Lower leg skin (tissue), 4 donors: ENCODE data around the gene LHFPL4. TPM values are rescaled to one million over a fixed set of nuclear protein-coding genes. Genes with fewer than 3 reads are reported as not detected.

Experiments used
- DNase-seq, 2 donors: peaks; one replicate each; pipeline ENCODE4 v3.0.0-alpha.2; 2019; ENCODE audit warnings: low spot score in 2 of 2
- H3K4me3 ChIP-seq: fragments of 200-600 bp; sonication (generic); 2 replicates; pipeline ENCODE4 v1.5.1; 2017; ENCODE audit warnings: mild to moderate bottlenecking, low read depth; ENCODE audit not compliant: poor library complexity, severe bottlenecking
- CTCF ChIP-seq, 3 donors: fragments of 450-650 bp; IDR thresholded peaks; one replicate each; pipeline ENCODE4 v1.5.1; 2016; ENCODE audit warnings: antibody characterized with exemption in 3 of 3, mild to moderate bottlenecking in 3 of 3, moderate library complexity in 2 of 3
- POLR2A ChIP-seq, 2 donors: fragments of 450-650 bp; IDR thresholded peaks; one replicate each; pipeline ENCODE4 v1.6.1; 2016 to 2017; ENCODE audit warnings: antibody characterized with exemption in 2 of 2, mild to moderate bottlenecking in 1 of 2, moderate library complexity in 1 of 2
- WGBS, 2 donors: methylation state at CpG; one replicate each; pipeline ENCODE4 v1.1.5; 2018; 5-methylcytosine and 5-hydroxymethylcytosine counted together
- intact Hi-C: fragments of 100-400 bp; cut with DNase I; formaldehyde crosslinking; loops from one replicate; pipeline ENCODE4 v1.15.0; 2023; ENCODE audit warnings: low total_unique reads
- total RNA-seq, 4 donors: library from RNA; depleted of rRNA; stranded (reverse); fragments of >200 nt; gene quantifications; one replicate each; pipeline ENCODE4 v1.1.0, GENCODE V29; 2016

The LHFPL4 gene
- total RNA-seq, 4 donors from 2014 or later, result 0.05 to 0.16 TPM; not detected in 2

- no peak for TF ChIP-seq CTCF (IDR thresholded peaks at IDR 0.05)
- TF ChIP-seq POLR2A (IDR thresholded peaks at IDR 0.05), result no peak
- no peak for DNase-seq
- intact Hi-C loops, result no loop called here
- WGBS, 2 donors, result 90 to 95% methylated on average over 1 of the region's 1 CpG
- H3K4me3 ChIP-seq, result no peak overlapping the region
These were observed 73.4 kb downstream of the LHFPL4 start for GRCh38 chr3:9480265-9480664.

- TF ChIP-seq POLR2A (IDR thresholded peaks at IDR 0.05) (no peak), CTCF (IDR thresholded peaks at IDR 0.05) (no peak)
- WGBS, 2 donors, result 96% methylated on average over 5 of the region's 5 CpGs
- no peak for DNase-seq
- no peak overlapping the region for H3K4me3 ChIP-seq
- intact Hi-C loops, result no loop called here
These were observed 76.7 kb downstream of the LHFPL4 start for GRCh38 chr3:9476935-9477334.

- DNase-seq, result no peak
- no peak overlapping the region for H3K4me3 ChIP-seq
- WGBS, 2 donors, result 89% methylated on average over 6 of the region's 6 CpGs
- no peak for TF ChIP-seq POLR2A (IDR thresholded peaks at IDR 0.05)
- no peak for TF ChIP-seq CTCF (IDR thresholded peaks at IDR 0.05)
- intact Hi-C loops, result no loop called here
These were observed 79.1 kb downstream of the LHFPL4 start for GRCh38 chr3:9474482-9474881.

- intact Hi-C loops, result no loop called here
- no peak for DNase-seq
- no peak overlapping the region for H3K4me3 ChIP-seq
- TF ChIP-seq CTCF (IDR thresholded peaks at IDR 0.05), result no peak
These were observed 80.0 kb downstream of the LHFPL4 start for GRCh38 chr3:9473496-9474065.

GRCh38 chr3:9469986-9470385 lies 83.6 kb downstream of the LHFPL4 start:
- no peak overlapping the region for H3K4me3 ChIP-seq
- no peak for DNase-seq
- intact Hi-C loops, result no loop called here
- 95% methylated on average over 3 of the region's 3 CpGs for WGBS, 2 donors
- TF ChIP-seq CTCF (IDR thresholded peaks at IDR 0.05) (no peak), POLR2A (IDR thresholded peaks at IDR 0.05) (no peak)

- intact Hi-C loops, result no loop called here
- 87 to 90% methylated on average over 7 of the region's 7 CpGs for WGBS, 2 donors
These were observed 85.2 kb downstream of the LHFPL4 start for GRCh38 chr3:9468460-9468859.

More at GRCh38 chr3:9468460-9468859, 85.2 kb downstream of the LHFPL4 start:
- TF ChIP-seq CTCF (IDR thresholded peaks at IDR 0.05) (no peak), POLR2A (IDR thresholded peaks at IDR 0.05) (no peak)
- DNase-seq, result no peak
- H3K4me3 ChIP-seq, result no peak overlapping the region
